Middle frontal gyrus (tissue), 1 donor: ENCODE data around the gene TMED1.

ENCODE experiments used
- DNase-seq: peaks from one replicate; pipeline ENCODE4 v3.0.0-alpha.2; 2015; ENCODE audit warnings: low spot score; ENCODE audit errors: extremely low spot score

TMED1 gene

GRCh38 chr19:10831987-10832938 lies 3.7 kb downstream of the TMED1 start:
- no peak for DNase-seq

- no peak for DNase-seq
Observed at GRCh38 chr19:10830931-10831779, 4.9 kb downstream of the TMED1 start.

- no peak for DNase-seq
Observed at GRCh38 chr19:10830370-10830769, 5.6 kb downstream of the TMED1 start.

GRCh38 chr19:10829967-10830366 lies 6.0 kb downstream of the TMED1 start:
- no peak for DNase-seq

- DNase-seq, result no peak
Observed at GRCh38 chr19:10828981-10829821, 6.8 kb downstream of the TMED1 start.

GRCh38 chr19:10826846-10827245 lies 9.2 kb downstream of the TMED1 start:
- no peak for DNase-seq

GRCh38 chr19:10826231-10826630 lies 9.8 kb downstream of the TMED1 start:
- no peak for DNase-seq

GRCh38 chr19:10823690-10824089 lies 12.3 kb downstream of the TMED1 start:
- DNase-seq, result no peak

GRCh38 chr19:10820173-10820572 lies 15.8 kb downstream of the TMED1 start:
- DNase-seq, result no peak

- no peak for DNase-seq
Observed at GRCh38 chr19:10819124-10820060, 16.6 kb downstream of the TMED1 start.

GRCh38 chr19:10818301-10819123 lies 17.5 kb downstream of the TMED1 start:
- no peak for DNase-seq

GRCh38 chr19:10817291-10818038 lies 18.5 kb downstream of the TMED1 start:
- DNase-seq, result no peak

GRCh38 chr19:10816691-10817090 lies 19.3 kb downstream of the TMED1 start:
- DNase-seq, result no peak

GRCh38 chr19:10815969-10816644 lies 19.9 kb downstream of the TMED1 start:
- DNase-seq, result no peak

GRCh38 chr19:10815007-10815536 lies 20.9 kb downstream of the TMED1 start:
- no peak for DNase-seq

- DNase-seq, result no peak
Observed at GRCh38 chr19:10812902-10813404, 23.1 kb downstream of the TMED1 start.

GRCh38 chr19:10812196-10812595 lies 23.8 kb downstream of the TMED1 start:
- no peak for DNase-seq
